Ishikawa (cell line): ENCODE measurements around the gene NT5DC3.

ENCODE experiments used
- CEBPB ChIP-seq: IDR thresholded peaks from 2 replicates; pipeline ENCODE4 v1.6.1; 2012
- CREB1 ChIP-seq: IDR thresholded peaks from 2 replicates; pipeline ENCODE4 v1.6.1; 2012; ENCODE audit warnings: low read depth
- EGR1 ChIP-seq: IDR thresholded peaks from 2 replicates; pipeline ENCODE4 v1.6.1; 2012
- EP300 ChIP-seq: IDR thresholded peaks from 2 replicates; pipeline ENCODE4 v1.6.1; 2012; ENCODE audit warnings: borderline replicate concordance
- FOXM1 ChIP-seq: IDR thresholded peaks from 2 replicates; pipeline ENCODE4 v1.6.1; 2012; ENCODE audit warnings: low read depth, borderline replicate concordance
- MAX ChIP-seq: IDR thresholded peaks from 2 replicates; pipeline ENCODE4 v1.6.1; 2012
- NFIC ChIP-seq: IDR thresholded peaks from 2 replicates; pipeline ENCODE4 v1.6.1; 2012
- RAD21 ChIP-seq: IDR thresholded peaks from 2 replicates; pipeline ENCODE4 v1.6.1; 2012; ENCODE audit warnings: low read depth
- REST ChIP-seq: IDR thresholded peaks from 2 replicates; pipeline ENCODE4 v1.6.1; 2012; ENCODE audit warnings: low read depth, mild to moderate bottlenecking
- TAF1 ChIP-seq: IDR thresholded peaks from 2 replicates; pipeline ENCODE4 v1.6.1; 2012; ENCODE audit warnings: low read depth, mild to moderate bottlenecking
- TCF12 ChIP-seq: IDR thresholded peaks from 2 replicates; pipeline ENCODE4 v1.6.1; 2012; ENCODE audit warnings: low read depth
- TEAD4 ChIP-seq: IDR thresholded peaks from 2 replicates; pipeline ENCODE4 v1.6.1; 2012
- USF1 ChIP-seq: IDR thresholded peaks from 2 replicates; pipeline ENCODE4 v1.6.1; 2012
- YY1 ChIP-seq: IDR thresholded peaks from 2 replicates; pipeline ENCODE4 v1.6.1; 2012; ENCODE audit warnings: low read depth
- ZBTB7A ChIP-seq: IDR thresholded peaks from 2 replicates; pipeline ENCODE4 v1.6.1; 2012; ENCODE audit warnings: low read depth

NT5DC3 gene

GRCh38 chr12:103821773-103822172 is 19.3 kb downstream of the NT5DC3 start:
- TF ChIP-seq ZBTB7A = no peak
- TF ChIP-seq TCF12 = no peak
- no peak for TF ChIP-seq TEAD4
- TF ChIP-seq TAF1 = no peak

DNA sequence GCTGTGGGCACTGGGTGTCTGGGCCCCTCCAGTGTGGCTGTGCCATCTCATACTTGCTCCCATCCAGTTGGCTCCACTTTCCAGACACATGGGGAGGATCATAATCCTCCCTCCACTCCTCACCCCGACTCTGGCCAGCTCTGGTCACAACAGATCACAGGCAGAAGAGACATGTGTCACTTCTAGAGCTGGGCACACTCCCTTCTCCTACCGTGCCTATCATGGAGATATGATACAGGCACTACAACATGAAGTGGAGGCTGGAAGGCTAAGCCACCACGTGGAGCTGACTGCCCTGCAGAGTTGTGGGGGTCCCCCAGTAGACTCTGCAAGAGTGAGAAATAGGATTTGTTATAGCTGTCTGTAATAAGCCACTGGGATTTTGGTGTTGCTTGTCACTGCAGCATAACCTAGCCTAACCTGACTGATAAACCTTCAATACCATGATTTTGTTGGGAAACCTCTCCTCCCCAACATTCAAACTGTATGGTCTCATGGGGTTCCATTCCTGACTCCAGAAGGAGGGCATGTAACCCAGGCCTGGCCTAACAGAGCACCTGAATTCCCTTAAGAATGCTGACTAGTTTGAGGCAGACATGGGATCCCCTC is 20.0 kb downstream of the NT5DC3 start:
- no peak for TF ChIP-seq CREB1
- TF ChIP-seq RAD21 = no peak
- no peak for TF ChIP-seq TEAD4
- no peak for TF ChIP-seq USF1

DNA sequence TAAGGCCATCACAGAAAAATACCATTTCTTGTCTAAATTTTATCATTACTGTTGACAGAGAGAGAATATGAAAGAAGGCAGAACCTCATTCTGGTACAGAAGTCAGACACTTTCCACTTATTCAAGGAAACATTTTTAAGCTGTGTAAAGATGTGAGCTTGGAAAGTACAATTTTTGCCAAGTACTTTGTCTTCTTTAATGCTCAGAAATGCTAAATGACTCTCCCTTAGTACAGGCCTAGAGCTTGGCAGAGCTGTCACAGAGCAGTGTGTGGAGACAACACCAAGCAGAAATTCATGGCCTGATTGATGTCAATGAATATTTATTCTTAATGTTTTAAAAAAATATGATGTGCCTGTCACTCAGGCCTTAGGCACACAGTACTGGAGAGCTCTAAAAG is 20.7 kb downstream of the NT5DC3 start:
- TF ChIP-seq TCF12 = no peak
- no peak for TF ChIP-seq CEBPB
- no peak for TF ChIP-seq NFIC
- TF ChIP-seq ZBTB7A = no peak
- TF ChIP-seq TAF1 = no peak
- no peak for TF ChIP-seq USF1
- TF ChIP-seq EP300 = no peak
- no peak for TF ChIP-seq RAD21
- TF ChIP-seq REST = no peak
- no peak for TF ChIP-seq TEAD4
- TF ChIP-seq YY1 = no peak
- TF ChIP-seq EGR1 = no peak
- TF ChIP-seq MAX = no peak

GRCh38 chr12:103819892-103820291 is 21.1 kb downstream of the NT5DC3 start:
- TF ChIP-seq EP300 (no peak), ZBTB7A (no peak), NFIC (no peak), MAX (no peak), TCF12 (no peak), CEBPB (no peak), TAF1 (no peak), RAD21 (no peak), FOXM1 (no peak), TEAD4 (no peak), USF1 (no peak), REST (no peak), EGR1 (no peak)

- no peak for TF ChIP-seq TEAD4
- TF ChIP-seq CREB1 = no peak
- no peak for TF ChIP-seq NFIC
- TF ChIP-seq YY1 = no peak
- no peak for TF ChIP-seq ZBTB7A
- no peak for TF ChIP-seq RAD21
- no peak for TF ChIP-seq REST
- no peak for TF ChIP-seq TCF12
- TF ChIP-seq FOXM1 = no peak
- TF ChIP-seq EGR1 = no peak
- no peak for TF ChIP-seq CEBPB
- TF ChIP-seq USF1 = no peak
- no peak for TF ChIP-seq MAX
- no peak for TF ChIP-seq TAF1
- no peak for TF ChIP-seq EP300
Measured at GRCh38 chr12:103819312-103819711, 21.7 kb downstream of the NT5DC3 start.
